K562 (cell line): ENCODE measurements around the gene FRMPD1. TPM values are rescaled to one million over a fixed set of nuclear protein-coding genes. Genes with fewer than 3 reads are reported as not detected.

Source experiments
- ATAC-seq: fragments of 200-7000 bp; cut with Tn5 transposase; 3 replicates; pipeline ENCODE4 v1.9.1; 2020; ENCODE audit warnings: moderate library complexity
- BruUV-seq: library from RNA; stranded (reverse); fragments of 400-500 nt; replicated peaks from 2 replicates; lab custom pipeline; 2021; lab: Mats Ljungman, UMichigan
- CTCF ChIA-PET: fragments of 300-600 bp; formaldehyde crosslinking; extraction: SDS; loops from one replicate; lab custom pipeline; 2021; ENCODE audit warnings: low intra/inter-chr PET ratio; lab: Yijun Ruan, JAX
- POLR2A ChIA-PET: fragments of 300-600, 350-650 bp; sonication (Branson Sonifier 250); formaldehyde crosslinking; extraction: SDS; loops from one replicate; lab custom pipeline; 2021; ENCODE audit warnings: antibody characterized with exemption, inconsistent platforms; lab: Yijun Ruan, JAX
- DNase-seq, 4 experiments: peaks; one replicate each; pipeline versions ENCODE4 v3.0.0 to v3.0.0-alpha.2; 2011 to 2018; ENCODE audit warnings: low spot score in 3 of 4, mixed read lengths in 3 of 4; ENCODE audit errors: extremely low read depth in 1 of 4
- FAIRE-seq: peaks from 2 replicates; lab custom pipeline; 2011; peaks lifted over from hg19 to GRCh38; lab: Jason Lieb, UNC
- H2AFZ ChIP-seq: 2 replicates; pipeline ENCODE4 v1.6.0; 2011; ENCODE audit warnings: low read depth, low read length, control low read depth, inconsistent platforms
- H3K27ac ChIP-seq: fragments of 200-600 bp; 3 replicates; pipeline ENCODE4 v1.8.0; 2011; ENCODE audit warnings: low read depth, mild to moderate bottlenecking, control low read depth, inconsistent platforms, low read length, moderate library complexity, mixed read lengths; ENCODE audit errors: extremely low read depth
- H3K27me3 ChIP-seq, 2 experiments: fragments of 300-600 bp in 1 of 2; 2 replicates in 1 of 2; 3 replicates in 1 of 2; pipeline versions ENCODE4 v1.6.0 to v1.8.0; 2011; ENCODE audit warnings: inconsistent platforms in 2 of 2, low read length in 2 of 2, mild to moderate bottlenecking in 1 of 2, mixed read lengths in 1 of 2, moderate library complexity in 1 of 2; ENCODE audit not compliant: control insufficient read depth in 2 of 2, insufficient read depth in 2 of 2
- H3K36me3 ChIP-seq: fragments of 300-600 bp; 3 replicates; pipeline ENCODE4 v1.8.0; 2011; ENCODE audit warnings: mild to moderate bottlenecking, low read length, inconsistent platforms; ENCODE audit not compliant: control insufficient read depth, insufficient read depth
- H3K4me1 ChIP-seq, 2 experiments: fragments of 200-600 bp in 1 of 2; replicated peaks in 1 of 2; 2 replicates in 1 of 2; 3 replicates in 1 of 2; pipeline versions ENCODE4 v1.5.1 to v1.8.0; 2011; ENCODE audit warnings: inconsistent platforms in 2 of 2, low read length in 2 of 2, mild to moderate bottlenecking in 1 of 2, mixed read lengths in 1 of 2, moderate library complexity in 1 of 2; ENCODE audit not compliant: control insufficient read depth in 2 of 2, insufficient read depth in 2 of 2
- H3K4me2 ChIP-seq: 2 replicates; pipeline ENCODE4 v1.6.1; 2011; ENCODE audit warnings: low read length, control low read depth, inconsistent platforms, mixed read lengths; ENCODE audit not compliant: insufficient read depth
- H3K4me3 ChIP-seq: fragments of 200-600 bp; sonication (generic), shearing (Covaris generic); 2 replicates; pipeline ENCODE4 v1.5.1; 2016; ENCODE audit warnings: control low read depth, inconsistent platforms
- H3K79me2 ChIP-seq: fragments of 200-600 bp; 3 replicates; pipeline ENCODE4 v1.8.0; 2011; ENCODE audit warnings: low read length, inconsistent platforms; ENCODE audit not compliant: control insufficient read depth, insufficient read depth
- H3K9ac ChIP-seq, 2 experiments: 2 replicates each; pipeline versions ENCODE4 v1.6.0 to v1.6.1; 2011; ENCODE audit warnings: low read depth in 2 of 2, low read length in 2 of 2, control low read depth in 1 of 2, inconsistent platforms in 1 of 2, mild to moderate bottlenecking in 1 of 2, mixed read lengths in 1 of 2; ENCODE audit not compliant: insufficient read depth in 1 of 2
- H3K9me1 ChIP-seq: one replicate; pipeline ENCODE4 v1.6.0; 2011; ENCODE audit warnings: inconsistent platforms, mild to moderate bottlenecking, low read length, moderate library complexity; ENCODE audit not compliant: control insufficient read depth, insufficient read depth
- H3K9me3 ChIP-seq: replicated peaks from 2 replicates; pipeline ENCODE4 v1.5.1; 2011; ENCODE audit warnings: low read depth, low read length, inconsistent platforms; ENCODE audit not compliant: control insufficient read depth, insufficient read depth
- H4K20me1 ChIP-seq: replicated peaks from 2 replicates; pipeline ENCODE4 v1.6.1; 2011; ENCODE audit warnings: low read length, inconsistent platforms, mixed read lengths; ENCODE audit not compliant: control insufficient read depth, insufficient read depth
- ATF7 ChIP-seq: fragments of 450-650 bp; IDR thresholded peaks from 2 replicates; pipeline ENCODE4 v1.7.1; 2014; ENCODE audit warnings: mild to moderate bottlenecking, moderate library complexity
- KDM5B ChIP-seq: fragments of 200-600 bp; sonication (generic); IDR thresholded peaks from 2 replicates; pipeline ENCODE4 v1.6.1; 2012; ENCODE audit warnings: low read depth, mild to moderate bottlenecking, moderate library complexity, low read length, control low read depth, inconsistent platforms; ENCODE audit not compliant: insufficient replicate concordance
- MEF2A ChIP-seq: IDR thresholded peaks from 2 replicates; pipeline ENCODE4 v1.6.1; 2011; ENCODE audit warnings: low read depth, mild to moderate bottlenecking, low read length, moderate library complexity; ENCODE audit not compliant: control insufficient read depth
- SREBF2 ChIP-seq: sonication (generic); formaldehyde crosslinking; IDR thresholded peaks from 2 replicates; pipeline ENCODE4 v1.4.0; 2020; ENCODE audit warnings: mild to moderate bottlenecking, missing genetic modification reagents
- TCF3 ChIP-seq: sonication (generic); formaldehyde crosslinking; IDR thresholded peaks from 2 replicates; pipeline ENCODE4 v1.4.0; 2020; ENCODE audit warnings: mild to moderate bottlenecking, missing genetic modification reagents
- TGIF2 ChIP-seq: sonication (generic); formaldehyde crosslinking; IDR thresholded peaks from 2 replicates; pipeline ENCODE4 v1.8.1; 2022; ENCODE audit warnings: mild to moderate bottlenecking, missing genetic modification reagents, moderate library complexity
- WGBS: fragments of 100-300 bp; shearing (Covaris generic); methylation state at CpG from one replicate; pipeline ENCODE4 v1.1.6; 2016; ENCODE audit warnings: low coverage, mixed read lengths; ENCODE audit not compliant: insufficient coverage; ENCODE audit errors: missing lambda C conversion rate; 5-methylcytosine and 5-hydroxymethylcytosine counted together
- in situ Hi-C: fragments of 300-500 bp; cut with MboI; formaldehyde crosslinking; loops from 4 replicates; pipeline ENCODE4 v1.15.0; 2018; ENCODE audit warnings: inconsistent platforms, mixed read lengths
- intact Hi-C: fragments of 100-400 bp; cut with micrococcal nuclease; formaldehyde crosslinking; loops from 2 replicates; pipeline ENCODE4 v1.14.2; 2022
- polyA plus RNA-seq, 8 experiments: library from polyadenylated mRNA; depleted of rRNA in 4 of 8; stranded (reverse) in 5 of 8; unstranded in 3 of 8; fragments of >200 nt; fragmentation: Nextera tagmentation in 2 of 8; fragmentation: Illumina TruSeq in 1 of 8; extraction: Ambion mirVana in 2 of 8; extraction: Trizol in 1 of 8; gene quantifications; 2 replicates each; pipeline versions ENCODE4 v1.2.1 to v1.2.3, GENCODE V29; 2011 to 2014; ENCODE audit warnings: inconsistent platforms in 1 of 8, missing spikeins in 1 of 8
- total RNA-seq, 7 experiments: library from RNA; depleted of rRNA in 6 of 7; stranded (reverse); fragments of >200 nt in 6 of 7; fragmentation: Illumina TruSeq in 2 of 7; extraction: Trizol in 2 of 7; gene quantifications; 2 replicates each; pipeline versions ENCODE4 v1.2.1 to v1.2.3, GENCODE V29; 2011 to 2021; ENCODE audit warnings: low replicate concordance in 1 of 7
- TF ChIP-seq, protein P1 (sequence below): sonication (generic); formaldehyde crosslinking; IDR thresholded peaks from 2 replicates; pipeline ENCODE4 v1.8.0; 2022; ENCODE audit warnings: missing genetic modification reagents, mild to moderate bottlenecking, borderline replicate concordance
- TF ChIP-seq, protein P2 (sequence below): sonication (generic); formaldehyde crosslinking; IDR thresholded peaks from 2 replicates; pipeline ENCODE4 v1.8.0; 2022; ENCODE audit warnings: mild to moderate bottlenecking, missing genetic modification reagents
- TF ChIP-seq, protein P3 (sequence below), 2 experiments: fragments of 450-650 bp in 1 of 2; IDR thresholded peaks; 2 replicates each; pipeline ENCODE4 v1.6.1; 2011 to 2017; ENCODE audit warnings: low read depth in 2 of 2, antibody characterized with exemption in 1 of 2, borderline replicate concordance in 1 of 2, low read length in 1 of 2, mild to moderate bottlenecking in 1 of 2, mixed read lengths in 1 of 2; ENCODE audit not compliant: control insufficient read depth in 1 of 2

Gene FRMPD1
- total and polyA plus RNA-seq, 9 of the 15 experiments (the other 6 are each of a cell fraction or from before 2014, with no cell fraction given): not detected

DNA sequence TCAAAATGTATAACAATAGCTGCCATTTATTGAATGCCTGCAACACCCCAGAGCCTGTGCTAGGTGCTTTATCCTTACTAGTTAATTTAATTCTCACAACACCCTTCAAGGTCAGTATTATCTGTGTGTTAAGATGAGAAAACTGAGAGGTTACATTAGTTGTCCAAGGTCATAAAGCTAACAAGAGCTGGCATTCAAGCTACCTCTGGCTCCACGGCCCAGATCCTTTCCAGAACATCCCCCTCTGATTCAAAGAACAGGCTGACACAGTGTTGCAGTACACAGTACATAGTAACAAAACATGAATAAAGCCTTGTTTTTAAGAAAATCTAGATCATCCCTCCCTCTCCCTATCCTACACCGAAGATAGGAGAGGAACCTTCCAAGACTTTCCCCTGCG lies 9.4 kb upstream of the FRMPD1 start:
- 0% methylated on average over 3 of the region's 3 CpGs for WGBS

More for the DNA sequence above, 9.4 kb upstream of the FRMPD1 start:
- Histone ChIP-seq H3K4me2 (no peak overlapping the region), H3K4me1 (no peaks in the 10 kb centered on the region), H2AFZ (no peak overlapping the region), H3K9me1 (no peaks in the 10 kb centered on the region), H4K20me1 (no peaks in the 10 kb centered on the region), H3K27ac (no peak overlapping the region), H3K4me3 (no peak overlapping the region), H3K36me3 (no peaks in the 10 kb centered on the region), H3K9me3 (no peaks in the 10 kb centered on the region), H3K9ac (no peak overlapping the region), H3K27me3 (peaks cover 12 to 17% of the 10 kb centered on the region in 2 experiments; a peak in 3 of 5 replicates), H3K79me2 (no peaks in the 10 kb centered on the region)
- no peak for ATAC-seq
- intact Hi-C loops: no loop called here
- TF ChIP-seq MEF2A: no peak
- TF ChIP-seq ATF7: no peak
- TF ChIP-seq TCF3 (CRISPR knock-in tag): no peak
- TF ChIP-seq, protein P1, sequence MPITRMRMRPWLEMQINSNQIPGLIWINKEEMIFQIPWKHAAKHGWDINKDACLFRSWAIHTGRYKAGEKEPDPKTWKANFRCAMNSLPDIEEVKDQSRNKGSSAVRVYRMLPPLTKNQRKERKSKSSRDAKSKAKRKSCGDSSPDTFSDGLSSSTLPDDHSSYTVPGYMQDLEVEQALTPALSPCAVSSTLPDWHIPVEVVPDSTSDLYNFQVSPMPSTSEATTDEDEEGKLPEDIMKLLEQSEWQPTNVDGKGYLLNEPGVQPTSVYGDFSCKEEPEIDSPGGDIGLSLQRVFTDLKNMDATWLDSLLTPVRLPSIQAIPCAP (CRISPR knock-in tag): no peak
- no peak for TF ChIP-seq KDM5B
- TF ChIP-seq, protein P2, sequence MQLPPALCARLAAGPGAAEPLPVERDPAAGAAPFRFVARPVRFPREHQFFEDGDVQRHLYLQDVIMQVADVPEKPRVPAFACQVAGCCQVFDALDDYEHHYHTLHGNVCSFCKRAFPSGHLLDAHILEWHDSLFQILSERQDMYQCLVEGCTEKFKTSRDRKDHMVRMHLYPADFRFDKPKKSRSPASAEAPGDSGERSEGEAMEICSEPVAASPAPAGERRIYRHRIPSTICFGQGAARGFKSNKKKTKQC: no peak
- TF ChIP-seq, protein P3, sequence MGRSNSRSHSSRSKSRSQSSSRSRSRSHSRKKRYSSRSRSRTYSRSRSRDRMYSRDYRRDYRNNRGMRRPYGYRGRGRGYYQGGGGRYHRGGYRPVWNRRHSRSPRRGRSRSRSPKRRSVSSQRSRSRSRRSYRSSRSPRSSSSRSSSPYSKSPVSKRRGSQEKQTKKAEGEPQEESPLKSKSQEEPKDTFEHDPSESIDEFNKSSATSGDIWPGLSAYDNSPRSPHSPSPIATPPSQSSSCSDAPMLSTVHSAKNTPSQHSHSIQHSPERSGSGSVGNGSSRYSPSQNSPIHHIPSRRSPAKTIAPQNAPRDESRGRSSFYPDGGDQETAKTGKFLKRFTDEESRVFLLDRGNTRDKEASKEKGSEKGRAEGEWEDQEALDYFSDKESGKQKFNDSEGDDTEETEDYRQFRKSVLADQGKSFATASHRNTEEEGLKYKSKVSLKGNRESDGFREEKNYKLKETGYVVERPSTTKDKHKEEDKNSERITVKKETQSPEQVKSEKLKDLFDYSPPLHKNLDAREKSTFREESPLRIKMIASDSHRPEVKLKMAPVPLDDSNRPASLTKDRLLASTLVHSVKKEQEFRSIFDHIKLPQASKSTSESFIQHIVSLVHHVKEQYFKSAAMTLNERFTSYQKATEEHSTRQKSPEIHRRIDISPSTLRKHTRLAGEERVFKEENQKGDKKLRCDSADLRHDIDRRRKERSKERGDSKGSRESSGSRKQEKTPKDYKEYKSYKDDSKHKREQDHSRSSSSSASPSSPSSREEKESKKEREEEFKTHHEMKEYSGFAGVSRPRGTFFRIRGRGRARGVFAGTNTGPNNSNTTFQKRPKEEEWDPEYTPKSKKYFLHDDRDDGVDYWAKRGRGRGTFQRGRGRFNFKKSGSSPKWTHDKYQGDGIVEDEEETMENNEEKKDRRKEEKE (IDR thresholded peaks at IDR 0.05; ENCODE audit: borderline replicate concordance in 1 of 2, control insufficient read depth in 1 of 2, low read depth in 2 of 2, low read length in 1 of 2): no peak
- no peak for TF ChIP-seq SREBF2 (CRISPR knock-in tag)
- no peak for TF ChIP-seq TGIF2 (CRISPR knock-in tag)
- ChIA-PET CTCF (no interaction called here), POLR2A (interaction anchor here (0.6 to 1.2 kb wide), 2 partner anchors 50 to 185 kb away, joined by 3 to 4 read pairs; no protein-coding TSS in a partner anchor)
- no peak for FAIRE-seq
- in situ Hi-C loops: no loop called here
- DNase-seq: no peak
- BruUV-seq: no TSS peak
